Mucosa of stomach (tissue), 1 donor: ENCODE results near the gene MLH3.

Experiments
- H3K27me3 ChIP-seq: one replicate; pipeline ENCODE4 v1.7.0; 2013; ENCODE audit warnings: mild to moderate bottlenecking, low read length; ENCODE audit not compliant: control insufficient read depth, insufficient read depth
- H3K36me3 ChIP-seq: one replicate; pipeline ENCODE4 v1.7.0; 2013; ENCODE audit warnings: low read length; ENCODE audit not compliant: control insufficient read depth, insufficient read depth
- H3K4me1 ChIP-seq: one replicate; pipeline ENCODE4 v1.7.0; 2013; ENCODE audit warnings: mild to moderate bottlenecking, low read length; ENCODE audit not compliant: control insufficient read depth, insufficient read depth
- H3K4me3 ChIP-seq: one replicate; pipeline ENCODE4 v1.7.0; 2013; ENCODE audit warnings: low read length
- H3K9ac ChIP-seq: one replicate; pipeline ENCODE4 v1.7.0; 2013; ENCODE audit warnings: mild to moderate bottlenecking, low read length, moderate library complexity
- H3K9me3 ChIP-seq: one replicate; pipeline ENCODE4 v1.7.0; 2013; ENCODE audit warnings: mild to moderate bottlenecking, low read length, moderate library complexity; ENCODE audit not compliant: control insufficient read depth
- donor health status: Pancreatic carcinoma.

Gene MLH3

GRCh38 chr14:75063491-75064204 lies 12.4 kb upstream of the MLH3 start, which contains the start of gene ACYP1:
Gene ACYP1, minus strand, starts transcription at chr14:75064024. Its CDS starts 471 bp downstream, at chr14:75063553.
- Histone ChIP-seq H3K4me3 (peak within 1 kb of the TSS; percentile 59), H3K27me3 (no peaks in the 10 kb centered on the region), H3K9me3 (no peaks in the 10 kb centered on the region), H3K9ac (peak within 1 kb of the TSS; percentile 63), H3K36me3 (no peaks in the 10 kb centered on the region), H3K4me1 (peaks cover 14% of the 10 kb centered on the region)

- Histone ChIP-seq H3K9ac (peak overlapping the region; percentile 63), H3K9me3 (no peaks in the 10 kb centered on the region), H3K4me3 (peak overlapping the region; percentile 59), H3K4me1 (peaks cover 8% of the 10 kb centered on the region), H3K36me3 (no peaks in the 10 kb centered on the region), H3K27me3 (no peaks in the 10 kb centered on the region)
Measured at GRCh38 chr14:75063013-75063412, 11.7 kb upstream of the MLH3 start.

- Histone ChIP-seq H3K9ac (no peak overlapping the region), H3K36me3 (no peaks in the 10 kb centered on the region), H3K9me3 (no peaks in the 10 kb centered on the region), H3K4me1 (peaks cover 3% of the 10 kb centered on the region), H3K27me3 (no peaks in the 10 kb centered on the region), H3K4me3 (no peak overlapping the region)
Measured at GRCh38 chr14:75060420-75060819, 9.2 kb upstream of the MLH3 start.

- H3K9ac ChIP-seq = no peak overlapping the region
- peaks cover 3% of the 10 kb centered on the region for H3K4me1 ChIP-seq
- H3K9me3 ChIP-seq = no peaks in the 10 kb centered on the region
- no peak overlapping the region for H3K4me3 ChIP-seq
- no peaks in the 10 kb centered on the region for H3K36me3 ChIP-seq
- H3K27me3 ChIP-seq = no peaks in the 10 kb centered on the region
Measured at GRCh38 chr14:75059642-75060041, 8.4 kb upstream of the MLH3 start.

- H3K9ac ChIP-seq = no peak overlapping the region
- H3K9me3 ChIP-seq = no peaks in the 10 kb centered on the region
- H3K27me3 ChIP-seq = no peaks in the 10 kb centered on the region
- H3K4me1 ChIP-seq = no peaks in the 10 kb centered on the region
- H3K4me3 ChIP-seq = no peak overlapping the region
- no peaks in the 10 kb centered on the region for H3K36me3 ChIP-seq
Measured at GRCh38 chr14:75054421-75054820, 3.2 kb upstream of the MLH3 start.

GRCh38 chr14:75053396-75054291 lies 2.4 kb upstream of the MLH3 start:
- H3K27me3 ChIP-seq = no peaks in the 10 kb centered on the region
- no peak overlapping the region for H3K9ac ChIP-seq
- no peak overlapping the region for H3K4me3 ChIP-seq
- H3K9me3 ChIP-seq = no peaks in the 10 kb centered on the region
- H3K4me1 ChIP-seq = no peaks in the 10 kb centered on the region
- H3K36me3 ChIP-seq = no peaks in the 10 kb centered on the region

- Histone ChIP-seq H3K4me3 (peak overlapping the region; percentile 38), H3K27me3 (no peaks in the 10 kb centered on the region), H3K9me3 (no peaks in the 10 kb centered on the region), H3K4me1 (no peaks in the 10 kb centered on the region), H3K36me3 (no peaks in the 10 kb centered on the region), H3K9ac (peak overlapping the region; percentile 84)
Measured at GRCh38 chr14:75051556-75051899, 261 bp upstream of the MLH3 start.

- Histone ChIP-seq H3K27me3 (no peaks in the 10 kb centered on the region), H3K36me3 (no peaks in the 10 kb centered on the region), H3K4me3 (no peak overlapping the region), H3K9me3 (no peaks in the 10 kb centered on the region), H3K4me1 (no peaks in the 10 kb centered on the region), H3K9ac (no peak overlapping the region)
Measured at GRCh38 chr14:75049731-75050201, 1.5 kb downstream of the MLH3 start.

- Histone ChIP-seq H3K4me1 (no peaks in the 10 kb centered on the region), H3K9me3 (no peaks in the 10 kb centered on the region), H3K4me3 (no peak overlapping the region), H3K36me3 (no peaks in the 10 kb centered on the region), H3K9ac (no peak overlapping the region), H3K27me3 (no peaks in the 10 kb centered on the region)
Measured at GRCh38 chr14:75049136-75049535, 2.1 kb downstream of the MLH3 start.

- no peaks in the 10 kb centered on the region for H3K27me3 ChIP-seq
- no peak overlapping the region for H3K9ac ChIP-seq
- no peaks in the 10 kb centered on the region for H3K36me3 ChIP-seq
- no peaks in the 10 kb centered on the region for H3K9me3 ChIP-seq
- no peak overlapping the region for H3K4me3 ChIP-seq
- H3K4me1 ChIP-seq = no peaks in the 10 kb centered on the region
Measured at GRCh38 chr14:75048101-75048500, 3.2 kb downstream of the MLH3 start.

- H3K9ac ChIP-seq = no peak overlapping the region
- no peaks in the 10 kb centered on the region for H3K36me3 ChIP-seq
- H3K4me1 ChIP-seq = peaks cover under 1% of the 10 kb centered on the region
- no peaks in the 10 kb centered on the region for H3K9me3 ChIP-seq
- H3K4me3 ChIP-seq = no peak overlapping the region
- no peaks in the 10 kb centered on the region for H3K27me3 ChIP-seq
Measured at GRCh38 chr14:75047506-75047905, 3.8 kb downstream of the MLH3 start.

GRCh38 chr14:75046899-75047298 lies 4.4 kb downstream of the MLH3 start:
- H3K27me3 ChIP-seq = no peaks in the 10 kb centered on the region
- no peaks in the 10 kb centered on the region for H3K9me3 ChIP-seq
- no peak overlapping the region for H3K9ac ChIP-seq
- no peaks in the 10 kb centered on the region for H3K36me3 ChIP-seq
- no peak overlapping the region for H3K4me3 ChIP-seq
- peaks cover 6% of the 10 kb centered on the region for H3K4me1 ChIP-seq
